ENCODE results near the gene ADGRL2. TPM values are rescaled to one million over a fixed set of nuclear protein-coding genes. Genes with fewer than 3 reads are reported as not detected.

ADGRL2 gene
- total and polyA plus RNA-seq, 2 donors (not counting 3 experiments of a cell fraction or from before 2014, with no cell fraction given), result 32.7 to 46.1 TPM

- BruUV-seq (replicated peaks), result no TSS peak
- H2AFZ ChIP-seq (ENCODE audit: low read depth, low read length), result no peak overlapping the region
- FAIRE-seq (no peak), DNase-seq (ENCODE audit: low read depth, low spot score) (no peak)
- H3K9ac ChIP-seq (replicated peaks; ENCODE audit: extremely low read depth, insufficient read depth, low read length), result no peak overlapping the region
- peaks cover 15% of the 10 kb centered on the region for H3K4me1 ChIP-seq (ENCODE audit: control insufficient read depth, extremely low read depth, insufficient read depth, low read length)
- dilution Hi-C loops (cut with MboI; ENCODE audit: extremely low pct_ligation_motif_present, low sequenced_read_pairs), result no loop called here
- H3K79me2 ChIP-seq (ENCODE audit: control insufficient read depth, insufficient read depth, low read length), result no peaks in the 10 kb centered on the region
- no peaks in the 10 kb centered on the region for H3K36me3 ChIP-seq (ENCODE audit: control insufficient read depth in 2 of 2, extremely low read depth in 1 of 2, insufficient read depth in 2 of 2, low read length in 2 of 2)
- H3K27ac ChIP-seq (ENCODE audit: insufficient read depth, low read depth, low read length), result no peak overlapping the region
- no peaks in the 10 kb centered on the region for H3K9me1 ChIP-seq (replicated peaks; ENCODE audit: control insufficient read depth, extremely low read depth, insufficient read depth, low read length)
- H3K4me3 ChIP-seq (replicated peaks in 1 of 3; ENCODE audit: insufficient read depth in 1 of 3, low read depth in 1 of 3, low read length in 3 of 3), result no peak overlapping the region
- CTCF ChIA-PET, result interaction anchor here (1.4 kb wide), 1 partner anchor 12 kb away, joined by 3 read pairs; no protein-coding TSS in a partner anchor
- H3K4me2 ChIP-seq (ENCODE audit: insufficient read depth, low read length), result no peak overlapping the region
- no peaks in the 10 kb centered on the region for H4K20me1 ChIP-seq (replicated peaks; ENCODE audit: control insufficient read depth, extremely low read depth, insufficient read depth, low read length)
- TF ChIP-seq EZH2 (IDR thresholded peaks at IDR 0.05; ENCODE audit: borderline replicate concordance, low read depth, low read length, severe bottlenecking), result no peak
- no peak for TF ChIP-seq JUN (IDR thresholded peaks at IDR 0.05; ENCODE audit: borderline replicate concordance, insufficient read depth, insufficient read length, low read depth)
- no peak for TF ChIP-seq FOS (IDR thresholded peaks at IDR 0.05; ENCODE audit: borderline replicate concordance, insufficient read depth, low read length)
- TF ChIP-seq MYC (IDR thresholded peaks at IDR 0.05; ENCODE audit: low read depth, low read length), result no peak
- TF ChIP-seq, protein P1, sequence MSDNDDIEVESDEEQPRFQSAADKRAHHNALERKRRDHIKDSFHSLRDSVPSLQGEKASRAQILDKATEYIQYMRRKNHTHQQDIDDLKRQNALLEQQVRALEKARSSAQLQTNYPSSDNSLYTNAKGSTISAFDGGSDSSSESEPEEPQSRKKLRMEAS (IDR thresholded peaks at IDR 0.05; ENCODE audit: insufficient read depth, insufficient read length), result no peak
- TF ChIP-seq, protein P2, sequence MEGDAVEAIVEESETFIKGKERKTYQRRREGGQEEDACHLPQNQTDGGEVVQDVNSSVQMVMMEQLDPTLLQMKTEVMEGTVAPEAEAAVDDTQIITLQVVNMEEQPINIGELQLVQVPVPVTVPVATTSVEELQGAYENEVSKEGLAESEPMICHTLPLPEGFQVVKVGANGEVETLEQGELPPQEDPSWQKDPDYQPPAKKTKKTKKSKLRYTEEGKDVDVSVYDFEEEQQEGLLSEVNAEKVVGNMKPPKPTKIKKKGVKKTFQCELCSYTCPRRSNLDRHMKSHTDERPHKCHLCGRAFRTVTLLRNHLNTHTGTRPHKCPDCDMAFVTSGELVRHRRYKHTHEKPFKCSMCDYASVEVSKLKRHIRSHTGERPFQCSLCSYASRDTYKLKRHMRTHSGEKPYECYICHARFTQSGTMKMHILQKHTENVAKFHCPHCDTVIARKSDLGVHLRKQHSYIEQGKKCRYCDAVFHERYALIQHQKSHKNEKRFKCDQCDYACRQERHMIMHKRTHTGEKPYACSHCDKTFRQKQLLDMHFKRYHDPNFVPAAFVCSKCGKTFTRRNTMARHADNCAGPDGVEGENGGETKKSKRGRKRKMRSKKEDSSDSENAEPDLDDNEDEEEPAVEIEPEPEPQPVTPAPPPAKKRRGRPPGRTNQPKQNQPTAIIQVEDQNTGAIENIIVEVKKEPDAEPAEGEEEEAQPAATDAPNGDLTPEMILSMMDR (IDR thresholded peaks at IDR 0.05; ENCODE audit: extremely low read depth in 1 of 2, insufficient read depth in 1 of 2, low read depth in 1 of 2, low read length in 2 of 2), result no peak
- no peak for TF ChIP-seq GATA2 (IDR thresholded peaks at IDR 0.05; ENCODE audit: insufficient read depth, insufficient read length, low read depth, low read length)
- TF ChIP-seq POLR2AphosphoS5 (IDR thresholded peaks at IDR 0.05; ENCODE audit: insufficient read depth, low read depth, low read length), result no peak
- no peak for TF ChIP-seq POLR2A (IDR thresholded peaks at IDR 0.05; ENCODE audit: low read depth, low read length)
- intact Hi-C loops (cut with micrococcal nuclease), result loop anchor here (5.0 kb wide), 1 partner anchor 99 kb away; no protein-coding TSS in a partner anchor
- no peaks in the 10 kb centered on the region for H3K27me3 ChIP-seq (ENCODE audit: control insufficient read depth in 2 of 2, insufficient read depth in 2 of 2, low read length in 2 of 2)
- H3K9me3 ChIP-seq (replicated peaks; ENCODE audit: control insufficient read depth, insufficient read depth, low read length), result no peaks in the 10 kb centered on the region
- POLR2A ChIA-PET, result no interaction called here
These were observed 38.0 kb downstream of the ADGRL2 start for GRCh38 chr1:81838600-81839218.
